LNCAP (cell line): Measurements from ENCODE around the gene SKOR1.

Source experiments
- CTCF ChIP-seq: fragments of 450-650 bp; IDR thresholded peaks from 2 replicates; pipeline ENCODE4 v1.5.1; 2017; ENCODE audit warnings: mild to moderate bottlenecking

The SKOR1 gene

DNA sequence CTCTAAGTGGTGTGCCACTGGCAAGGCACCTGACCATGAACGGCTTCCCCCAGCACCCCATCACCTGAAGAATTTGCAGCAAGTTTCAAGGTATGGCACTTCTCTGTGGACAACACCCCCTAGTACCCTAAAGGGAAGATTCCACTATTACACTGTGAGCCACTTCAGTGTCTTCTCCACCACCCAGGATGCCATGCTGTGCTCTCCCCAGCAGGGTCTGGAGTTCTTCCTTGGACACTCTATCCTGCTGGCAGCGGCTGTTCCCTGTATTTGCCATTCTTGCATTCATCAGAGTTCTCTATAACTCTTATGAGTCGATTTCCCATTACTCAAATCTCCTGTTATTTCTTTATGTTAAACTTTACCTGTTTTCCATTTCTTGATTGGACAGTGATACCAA lies 48.5 kb downstream of the SKOR1 start:
- TF ChIP-seq CTCF: no peak

- no peak for TF ChIP-seq CTCF
Measured at GRCh38 chr15:67878712-67879206, 53.5 kb downstream of the SKOR1 start.

DNA sequence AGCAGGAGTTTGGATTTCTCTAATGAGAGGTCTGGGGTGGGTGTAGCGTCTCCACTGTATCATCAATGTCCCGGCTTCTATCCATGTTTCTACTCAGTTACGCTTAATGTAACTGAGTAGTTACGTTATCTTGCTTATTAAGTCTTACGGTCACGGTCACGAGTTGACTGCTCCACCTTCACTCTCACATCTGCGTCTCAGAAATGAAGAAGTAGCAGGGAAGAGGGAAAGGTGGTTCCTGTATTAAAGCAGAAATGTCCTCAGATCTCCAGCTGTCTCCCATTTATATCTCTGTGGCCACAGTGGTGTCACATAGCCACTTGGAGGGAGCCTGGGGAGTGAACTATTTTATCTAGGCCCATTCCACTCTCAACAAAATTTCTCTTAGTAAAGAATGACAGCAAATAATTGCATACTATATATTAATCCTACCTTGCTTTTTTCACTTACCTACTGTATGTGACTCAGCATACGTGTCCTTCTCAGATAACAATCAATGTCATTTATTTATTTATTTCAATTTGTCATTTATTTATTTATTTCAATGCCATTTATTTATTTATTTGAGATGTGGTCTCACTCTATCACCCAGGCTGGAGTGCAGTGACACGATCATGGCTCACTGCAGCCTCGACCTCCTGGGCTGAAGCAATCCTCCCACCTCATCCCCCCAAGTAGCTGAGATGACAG lies 54.3 kb downstream of the SKOR1 start:
- no peak for TF ChIP-seq CTCF

DNA sequence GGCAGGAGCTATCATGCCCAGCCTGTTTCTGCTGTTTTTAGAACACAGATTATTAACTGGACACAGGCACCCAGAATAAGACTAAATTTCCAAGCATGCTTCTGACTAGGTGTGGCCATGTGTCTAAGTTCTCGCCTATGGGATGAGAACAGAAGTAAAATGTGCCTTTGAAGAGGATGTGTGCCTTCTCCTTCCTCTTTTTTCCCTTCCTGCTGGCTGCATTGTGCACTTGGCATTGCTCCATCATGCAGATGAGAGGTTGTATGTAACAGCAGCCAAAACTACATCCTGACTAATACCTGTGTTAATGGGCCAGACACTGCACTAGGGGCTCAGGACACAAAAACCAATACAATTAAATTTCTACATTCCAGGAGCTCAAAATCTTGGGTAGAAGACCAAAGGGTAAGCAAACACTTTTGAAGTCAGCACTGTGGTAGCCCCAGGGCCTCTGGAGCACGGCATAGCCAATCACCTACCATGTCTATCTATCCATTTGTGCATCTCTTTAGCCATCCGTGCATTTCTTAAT lies 55.4 kb downstream of the SKOR1 start:
- TF ChIP-seq CTCF: no peak

DNA sequence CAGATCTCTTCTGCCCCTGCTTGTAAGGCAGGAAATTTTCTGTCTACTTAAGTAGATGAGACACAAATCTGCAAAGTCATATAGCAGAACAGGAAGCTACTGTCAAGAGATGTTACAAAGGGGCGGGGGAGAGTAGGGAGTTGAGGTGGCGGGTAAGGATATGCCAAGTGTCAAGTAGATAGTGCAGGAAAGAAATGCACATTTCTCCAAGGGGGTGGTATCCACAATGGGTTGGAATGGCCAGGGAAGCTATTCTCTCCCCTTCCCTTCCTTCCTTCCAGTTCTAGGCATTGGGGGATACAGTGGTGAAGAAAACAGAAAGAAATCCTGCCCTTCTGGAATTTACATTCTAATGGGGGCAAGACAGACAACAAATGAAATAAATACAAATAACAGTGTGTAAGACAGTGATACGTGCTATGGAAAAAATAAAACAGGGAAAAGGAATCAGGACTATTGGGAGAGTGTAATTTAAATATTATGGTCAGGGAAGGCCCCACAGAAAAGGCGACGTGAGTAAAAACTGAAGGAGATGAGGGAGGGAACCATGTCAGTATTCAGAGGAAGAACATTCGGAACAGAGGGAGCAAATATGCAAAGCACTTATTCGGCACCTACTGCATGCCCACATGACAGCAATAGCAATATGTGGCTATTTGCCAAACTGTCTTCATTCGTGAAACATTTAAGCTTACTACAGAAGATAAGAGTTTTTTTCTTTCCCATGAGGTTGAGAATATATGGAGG lies 57.4 kb downstream of the SKOR1 start:
- TF ChIP-seq CTCF: no peak

DNA sequence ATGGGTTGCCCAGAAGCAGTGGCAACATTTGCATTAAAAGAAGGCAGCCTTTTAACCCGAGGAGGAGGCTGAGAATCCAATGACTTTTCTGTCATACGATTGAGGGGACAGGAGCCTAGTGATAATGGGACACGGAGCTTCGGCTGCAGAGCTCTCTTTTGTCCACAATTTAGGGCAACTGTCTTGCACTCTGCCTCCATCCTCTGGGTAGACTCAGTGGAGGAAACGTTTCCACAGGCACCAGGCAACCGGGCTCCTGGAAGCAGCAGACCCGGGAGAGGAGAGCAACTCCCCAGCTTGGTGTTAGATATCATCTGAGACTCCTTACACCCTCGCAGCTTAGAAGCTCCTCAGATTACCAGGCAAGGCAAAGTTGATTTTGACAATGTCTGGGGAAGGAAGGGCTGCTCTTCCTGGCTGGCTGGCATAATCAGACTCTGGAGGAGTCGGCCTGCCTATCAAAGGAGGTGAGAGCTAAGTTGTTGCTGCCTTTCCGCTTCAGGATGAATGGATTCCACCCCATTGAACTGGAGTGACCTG lies 58.0 kb downstream of the SKOR1 start:
- no peak for TF ChIP-seq CTCF

DNA sequence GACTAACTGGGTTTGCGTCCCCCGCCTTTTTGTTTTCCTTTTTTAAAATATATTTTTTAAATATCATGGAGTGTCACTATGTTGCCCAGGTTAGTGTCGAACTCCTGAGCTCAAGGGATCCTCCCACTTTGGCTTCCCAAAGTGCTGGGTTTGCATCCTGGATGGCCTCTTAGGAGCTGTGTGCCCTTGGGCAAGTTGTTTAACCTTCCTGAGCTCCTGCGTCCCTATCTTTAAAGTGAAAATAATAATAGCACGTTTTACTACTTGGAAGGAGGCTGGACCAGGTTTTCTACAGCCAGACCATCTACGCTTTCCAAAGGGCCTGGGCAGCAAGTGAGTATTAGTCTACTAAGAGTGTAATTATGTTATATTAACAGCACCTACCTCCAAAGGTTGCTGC lies 58.7 kb downstream of the SKOR1 start:
- TF ChIP-seq CTCF: no peak
